ENCODE results near the gene VIPR2.
"Not testable (repeated sequence)": the region's sequence is repeated elsewhere in the genome, so short reads cannot be mapped to it uniquely, and the experiment has no call there.

VIPR2 gene

GRCh38 chr7:159142199-159142598 lies 2.5 kb downstream of the VIPR2 start:
- no peak overlapping the region for H3K4me3 ChIP-seq (ENCODE audit: low read depth, low read length)
- no peak for DNase-seq (ENCODE audit: low read depth)

- H3K4me3 ChIP-seq (ENCODE audit: low read depth, low read length) = no peak overlapping the region
- DNase-seq (ENCODE audit: low read depth) = no peak
Observed at GRCh38 chr7:159141660-159142059, 3.0 kb downstream of the VIPR2 start.

GRCh38 chr7:159141167-159141566 lies 3.5 kb downstream of the VIPR2 start:
- no peak for DNase-seq (ENCODE audit: low read depth)
- no peak overlapping the region for H3K4me3 ChIP-seq (ENCODE audit: low read depth, low read length)

- no peak for DNase-seq (ENCODE audit: low read depth)
- no peak overlapping the region for H3K4me3 ChIP-seq (ENCODE audit: low read depth, low read length)
Observed at GRCh38 chr7:159140170-159140910, 4.3 kb downstream of the VIPR2 start.

GRCh38 chr7:159139639-159140038 lies 5.0 kb downstream of the VIPR2 start:
- no peak overlapping the region for H3K4me3 ChIP-seq (ENCODE audit: low read depth, low read length)
- DNase-seq (ENCODE audit: low read depth) = no peak

GRCh38 chr7:159139202-159139601 lies 5.5 kb downstream of the VIPR2 start:
- H3K4me3 ChIP-seq (ENCODE audit: low read depth, low read length) = no peak overlapping the region
- DNase-seq (ENCODE audit: low read depth) = no peak

GRCh38 chr7:159138508-159138907 lies 6.2 kb downstream of the VIPR2 start:
- DNase-seq (ENCODE audit: low read depth) = no peak
- H3K4me3 ChIP-seq (ENCODE audit: low read depth, low read length) = no peak overlapping the region

GRCh38 chr7:159137906-159138305 lies 6.8 kb downstream of the VIPR2 start:
- H3K4me3 ChIP-seq (ENCODE audit: low read depth, low read length) = no peak overlapping the region
- DNase-seq (ENCODE audit: low read depth) = no peak

GRCh38 chr7:159136846-159137245 lies 7.8 kb downstream of the VIPR2 start:
- H3K4me3 ChIP-seq (ENCODE audit: low read depth, low read length) = no peak overlapping the region
- no peak for DNase-seq (ENCODE audit: low read depth)

GRCh38 chr7:159136442-159136841 lies 8.2 kb downstream of the VIPR2 start:
- H3K4me3 ChIP-seq (ENCODE audit: low read depth, low read length) = no peak overlapping the region
- no peak for DNase-seq (ENCODE audit: low read depth)

- DNase-seq (ENCODE audit: low read depth) = no peak
- no peak overlapping the region for H3K4me3 ChIP-seq (ENCODE audit: low read depth, low read length)
Observed at GRCh38 chr7:159136013-159136412, 8.7 kb downstream of the VIPR2 start.

GRCh38 chr7:159132670-159133443 lies 11.8 kb downstream of the VIPR2 start:
- DNase-seq (ENCODE audit: low read depth); H3K4me3 ChIP-seq (ENCODE audit: low read depth, low read length): not testable (repeated sequence)

- no peak overlapping the region for H3K4me3 ChIP-seq (ENCODE audit: low read depth, low read length)
- no peak for DNase-seq (ENCODE audit: low read depth)
Observed at GRCh38 chr7:159130820-159131219, 13.8 kb downstream of the VIPR2 start.

GRCh38 chr7:159130199-159130775 lies 14.4 kb downstream of the VIPR2 start:
- no peak for DNase-seq (ENCODE audit: low read depth)
- no peak overlapping the region for H3K4me3 ChIP-seq (ENCODE audit: low read depth, low read length)

- H3K4me3 ChIP-seq (ENCODE audit: low read depth, low read length) = no peak overlapping the region
- DNase-seq (ENCODE audit: low read depth) = no peak
Observed at GRCh38 chr7:159128767-159129166, 15.9 kb downstream of the VIPR2 start.

GRCh38 chr7:159127691-159128642 lies 16.7 kb downstream of the VIPR2 start:
- DNase-seq (ENCODE audit: low read depth) = no peak
- H3K4me3 ChIP-seq (ENCODE audit: low read depth, low read length) = no peak overlapping the region

- no peak for DNase-seq (ENCODE audit: low read depth)
- no peak overlapping the region for H3K4me3 ChIP-seq (ENCODE audit: low read depth, low read length)
Observed at GRCh38 chr7:159126311-159127260, 18.1 kb downstream of the VIPR2 start.

- no peak overlapping the region for H3K4me3 ChIP-seq (ENCODE audit: low read depth, low read length)
- no peak for DNase-seq (ENCODE audit: low read depth)
Observed at GRCh38 chr7:159125955-159126270, 18.8 kb downstream of the VIPR2 start.

Measured in skeletal muscle cell (primary cell).